Mesendoderm (in vitro differentiated cells): ENCODE results near the gene TMEM240.

ENCODE experiments used
- DNase-seq: peaks from one replicate; pipeline ENCODE4 v3.0.0; 2013
- H2AK5ac ChIP-seq: 2 replicates; pipeline ENCODE4 v1.6.1; 2013; ENCODE audit warnings: low read length, inconsistent platforms
- H2BK120ac ChIP-seq: 2 replicates; pipeline ENCODE4 v1.6.1; 2013; ENCODE audit warnings: low read depth, mild to moderate bottlenecking, low read length, moderate library complexity, mixed read lengths
- H2BK15ac ChIP-seq: replicated peaks from 2 replicates; pipeline ENCODE4 v1.6.1; 2013; ENCODE audit warnings: low read depth, mild to moderate bottlenecking, moderate library complexity
- H2BK5ac ChIP-seq: 2 replicates; pipeline ENCODE4 v1.6.1; 2013; ENCODE audit warnings: low read length, inconsistent platforms
- H3K18ac ChIP-seq: 2 replicates; pipeline ENCODE4 v1.6.1; 2013; ENCODE audit warnings: mild to moderate bottlenecking, low read length, mixed read lengths
- H3K23ac ChIP-seq: one replicate; pipeline ENCODE4 v1.6.1; 2013; ENCODE audit warnings: low read length
- H3K27ac ChIP-seq: 2 replicates; pipeline ENCODE4 v1.5.1; 2013; ENCODE audit warnings: low read depth, mild to moderate bottlenecking, inconsistent platforms, low read length, moderate library complexity
- H3K27me3 ChIP-seq: 2 replicates; pipeline ENCODE4 v1.6.1; 2013; ENCODE audit warnings: low read length, control low read depth, mild to moderate bottlenecking, inconsistent platforms; ENCODE audit not compliant: insufficient read depth, poor library complexity
- H3K36me3 ChIP-seq: 2 replicates; pipeline ENCODE4 v1.6.1; 2013; ENCODE audit warnings: low read length, inconsistent platforms; ENCODE audit not compliant: control insufficient read depth, insufficient read depth
- H3K4ac ChIP-seq: one replicate; pipeline ENCODE4 v1.6.1; 2013; ENCODE audit warnings: low read depth, mild to moderate bottlenecking, low read length, moderate library complexity
- H3K4me1 ChIP-seq: 2 replicates; pipeline ENCODE4 v1.6.1; 2013; ENCODE audit warnings: low read depth, low read length, inconsistent platforms; ENCODE audit not compliant: control insufficient read depth
- H3K4me2 ChIP-seq: 2 replicates; pipeline ENCODE4 v1.6.1; 2013; ENCODE audit warnings: low read length
- H3K4me3 ChIP-seq: 2 replicates; pipeline ENCODE4 v1.5.1; 2013; ENCODE audit warnings: mild to moderate bottlenecking, low read length
- H3K56ac ChIP-seq: one replicate; pipeline ENCODE4 v1.6.1; 2013; ENCODE audit warnings: low read length
- H3K79me1 ChIP-seq: 2 replicates; pipeline ENCODE4 v1.6.1; 2013; ENCODE audit warnings: low read length, inconsistent platforms
- H3K79me2 ChIP-seq: 2 replicates; pipeline ENCODE4 v1.6.1; 2013; ENCODE audit warnings: mild to moderate bottlenecking, low read length; ENCODE audit not compliant: control insufficient read depth, insufficient read depth
- H3K9ac ChIP-seq: 2 replicates; pipeline ENCODE4 v1.6.1; 2013; ENCODE audit warnings: low read length, inconsistent platforms
- H4K5ac ChIP-seq: one replicate; pipeline ENCODE4 v1.6.1; 2013; ENCODE audit warnings: low read length
- H4K8ac ChIP-seq: one replicate; pipeline ENCODE4 v1.6.1; 2013; ENCODE audit warnings: low read depth, mild to moderate bottlenecking, control low read depth, low read length, moderate library complexity
- WGBS: extraction: QIAGEN DNeasy Blood & Tissue Kit; methylation state at CpG from one replicate; pipeline ENCODE4 v1.1.7; 2013; ENCODE audit warnings: low lambda C conversion rate, missing lambda C conversion rate; ENCODE audit not compliant: insufficient coverage; ENCODE audit errors: extremely low coverage; 5-methylcytosine and 5-hydroxymethylcytosine counted together

TMEM240 gene

GRCh38 chr1:1550591-1551432 is 10.4 kb upstream of the TMEM240 start:
- Histone ChIP-seq H3K56ac (no peak overlapping the region), H3K27ac (no peak overlapping the region), H3K36me3 (no peaks in the 10 kb centered on the region), H3K4ac (no peak overlapping the region), H3K23ac (no peak overlapping the region), H2BK15ac (no peak overlapping the region), H3K4me1 (no peaks in the 10 kb centered on the region), H4K5ac (no peak overlapping the region), H4K8ac (no peak overlapping the region), H3K4me3 (no peak overlapping the region), H3K79me1 (peaks cover 12% of the 10 kb centered on the region), H3K4me2 (no peak overlapping the region), H3K79me2 (peaks cover 4% of the 10 kb centered on the region), H3K9ac (no peak overlapping the region), H2BK120ac (no peak overlapping the region), H3K18ac (no peak overlapping the region), H2AK5ac (no peak overlapping the region), H2BK5ac (no peak overlapping the region), H3K27me3 (no peaks in the 10 kb centered on the region)
- no CpG with 5 or more reads among the region's 15 CpGs for WGBS
- peak; percentile 72 for DNase-seq

- no peak overlapping the region for H3K56ac ChIP-seq
- DNase-seq: no peak
Observed at GRCh38 chr1:1550087-1550486, 9.7 kb upstream of the TMEM240 start.

GRCh38 chr1:1548591-1548990 is 8.2 kb upstream of the TMEM240 start:
- Histone ChIP-seq H3K79me2 (peaks cover 4% of the 10 kb centered on the region), H3K27ac (no peak overlapping the region), H3K36me3 (no peaks in the 10 kb centered on the region), H3K27me3 (no peaks in the 10 kb centered on the region), H3K4me1 (no peaks in the 10 kb centered on the region), H3K18ac (no peak overlapping the region), H2BK15ac (no peak overlapping the region), H4K8ac (no peak overlapping the region), H4K5ac (no peak overlapping the region), H3K56ac (no peak overlapping the region), H3K4me2 (no peak overlapping the region), H3K4me3 (no peak overlapping the region), H3K4ac (no peak overlapping the region), H3K23ac (no peak overlapping the region), H3K9ac (no peak overlapping the region), H3K79me1 (peaks cover 10% of the 10 kb centered on the region), H2BK120ac (no peak overlapping the region), H2AK5ac (no peak overlapping the region), H2BK5ac (no peak overlapping the region)
- no CpG with 5 or more reads among the region's 14 CpGs for WGBS
- DNase-seq: peak; percentile 32

More at GRCh38 chr1:1550087-1550486, 9.7 kb upstream of the TMEM240 start:
- H4K8ac ChIP-seq: no peak overlapping the region
- no peak overlapping the region for H3K23ac ChIP-seq
- no peaks in the 10 kb centered on the region for H3K36me3 ChIP-seq
- no peak overlapping the region for H2BK15ac ChIP-seq
- H2BK5ac ChIP-seq: no peak overlapping the region
- WGBS: no CpG with 5 or more reads among the region's 7 CpGs
- no peak overlapping the region for H3K4ac ChIP-seq
- no peaks in the 10 kb centered on the region for H3K4me1 ChIP-seq
- H4K5ac ChIP-seq: no peak overlapping the region
- no peak overlapping the region for H3K4me3 ChIP-seq
- H3K79me1 ChIP-seq: peaks cover 10% of the 10 kb centered on the region
- H3K9ac ChIP-seq: no peak overlapping the region
- no peak overlapping the region for H2BK120ac ChIP-seq
- H3K27me3 ChIP-seq: no peaks in the 10 kb centered on the region
- H3K18ac ChIP-seq: no peak overlapping the region
- no peak overlapping the region for H3K4me2 ChIP-seq
- H3K27ac ChIP-seq: no peak overlapping the region
- peaks cover 4% of the 10 kb centered on the region for H3K79me2 ChIP-seq
- H2AK5ac ChIP-seq: no peak overlapping the region

GRCh38 chr1:1547476-1547875 is 7.1 kb upstream of the TMEM240 start:
- no CpG with 5 or more reads among the region's 19 CpGs for WGBS
- H3K18ac ChIP-seq: no peak overlapping the region
- H3K79me2 ChIP-seq: peaks cover 4% of the 10 kb centered on the region
- no peaks in the 10 kb centered on the region for H3K36me3 ChIP-seq
- no peaks in the 10 kb centered on the region for H3K4me1 ChIP-seq
- no peak overlapping the region for H3K56ac ChIP-seq
- H2BK5ac ChIP-seq: no peak overlapping the region
- H3K9ac ChIP-seq: no peak overlapping the region
- H4K5ac ChIP-seq: no peak overlapping the region
- H3K4ac ChIP-seq: no peak overlapping the region
- no peak overlapping the region for H3K23ac ChIP-seq
- no peaks in the 10 kb centered on the region for H3K27me3 ChIP-seq
- H3K4me3 ChIP-seq: no peak overlapping the region
- no peak overlapping the region for H2AK5ac ChIP-seq
- no peak overlapping the region for H2BK120ac ChIP-seq
- no peak overlapping the region for H2BK15ac ChIP-seq
- DNase-seq: no peak
- H3K79me1 ChIP-seq: peaks cover 10% of the 10 kb centered on the region
- H4K8ac ChIP-seq: no peak overlapping the region
- H3K27ac ChIP-seq: no peak overlapping the region
- no peak overlapping the region for H3K4me2 ChIP-seq

GRCh38 chr1:1547011-1547410 is 6.6 kb upstream of the TMEM240 start:
- H3K9ac ChIP-seq: no peak overlapping the region
- no peak overlapping the region for H3K4me2 ChIP-seq
- H3K79me2 ChIP-seq: peaks cover 4% of the 10 kb centered on the region
- H3K4ac ChIP-seq: no peak overlapping the region
- DNase-seq: no peak
- H2BK15ac ChIP-seq: no peak overlapping the region
- H3K23ac ChIP-seq: no peak overlapping the region
- H3K4me3 ChIP-seq: no peak overlapping the region
- H2AK5ac ChIP-seq: no peak overlapping the region
- H3K79me1 ChIP-seq: peaks cover 8% of the 10 kb centered on the region
- H4K8ac ChIP-seq: no peak overlapping the region
- no peaks in the 10 kb centered on the region for H3K27me3 ChIP-seq
- H3K4me1 ChIP-seq: no peaks in the 10 kb centered on the region
- no peak overlapping the region for H2BK5ac ChIP-seq
- H4K5ac ChIP-seq: no peak overlapping the region
- H3K27ac ChIP-seq: no peak overlapping the region
- H3K56ac ChIP-seq: no peak overlapping the region
- H3K36me3 ChIP-seq: no peaks in the 10 kb centered on the region
- no CpG with 5 or more reads among the region's 9 CpGs for WGBS
- H2BK120ac ChIP-seq: no peak overlapping the region
- H3K18ac ChIP-seq: no peak overlapping the region
